Neural progenitor cell (in vitro differentiated cells): ENCODE results near the gene XAB2.

Experiments used
- CTCF ChIP-seq: fragments of 200-600 bp; sonication (generic); IDR thresholded peaks from 2 replicates; pipeline ENCODE4 v1.5.1; 2017; ENCODE audit warnings: antibody characterized with exemption, mild to moderate bottlenecking
- EZH2 ChIP-seq: fragments of 200-600 bp; sonication (generic); IDR thresholded peaks from 2 replicates; pipeline ENCODE4 v1.6.1; 2017; ENCODE audit warnings: antibody characterized with exemption, mild to moderate bottlenecking, moderate library complexity
- EZH2phosphoT487 ChIP-seq: fragments of 200-600 bp; sonication (generic); IDR thresholded peaks from 2 replicates; pipeline ENCODE4 v1.6.1; 2017; ENCODE audit warnings: antibody characterized with exemption

GRCh38 chr19:7648265-7649014 lies 19.1 kb upstream of the XAB2 start:
- no peak for TF ChIP-seq EZH2
- no peak for TF ChIP-seq CTCF
- no peak for TF ChIP-seq EZH2phosphoT487
